Measurements from ENCODE around the gene ZFAND6.
"Not testable (repeated sequence)": the region's sequence is repeated elsewhere in the genome, so short reads cannot be mapped to it uniquely, and the experiment has no call there.

The ZFAND6 gene

DNA sequence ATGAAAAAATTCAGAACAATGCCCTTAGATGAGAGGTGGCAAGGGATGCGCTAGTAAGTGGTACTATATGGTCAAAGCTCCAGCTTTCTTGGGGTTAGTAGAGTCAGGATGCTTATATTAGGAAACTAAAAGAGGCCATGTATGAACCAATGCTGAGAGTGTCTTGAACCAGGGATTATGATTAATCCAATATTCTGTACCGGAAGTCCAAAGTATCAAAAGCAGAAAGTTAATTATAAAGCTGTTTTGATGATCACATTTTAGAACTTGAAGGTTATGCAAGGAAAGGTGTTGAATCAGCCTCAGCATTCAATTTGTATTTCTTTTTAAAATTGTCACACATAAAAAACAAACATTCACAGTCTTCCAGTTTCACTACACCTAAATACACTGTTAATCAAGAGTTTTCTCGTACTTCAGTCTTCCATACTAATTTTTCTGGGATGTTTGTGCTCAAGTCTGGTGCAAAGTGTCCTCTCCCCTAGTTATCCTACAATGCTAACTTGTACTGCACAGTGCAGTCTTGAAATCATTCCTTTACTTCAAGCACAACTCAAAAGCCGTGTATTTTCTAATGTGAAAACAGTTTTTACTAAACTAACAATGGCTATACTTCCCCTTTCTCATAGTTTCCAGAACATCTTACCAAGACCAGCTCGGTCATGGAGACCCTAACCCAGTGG is 82.6 kb downstream of the ZFAND6 start:
- no peak for DNase-seq (ENCODE audit: low read depth, low spot score)

DNA sequence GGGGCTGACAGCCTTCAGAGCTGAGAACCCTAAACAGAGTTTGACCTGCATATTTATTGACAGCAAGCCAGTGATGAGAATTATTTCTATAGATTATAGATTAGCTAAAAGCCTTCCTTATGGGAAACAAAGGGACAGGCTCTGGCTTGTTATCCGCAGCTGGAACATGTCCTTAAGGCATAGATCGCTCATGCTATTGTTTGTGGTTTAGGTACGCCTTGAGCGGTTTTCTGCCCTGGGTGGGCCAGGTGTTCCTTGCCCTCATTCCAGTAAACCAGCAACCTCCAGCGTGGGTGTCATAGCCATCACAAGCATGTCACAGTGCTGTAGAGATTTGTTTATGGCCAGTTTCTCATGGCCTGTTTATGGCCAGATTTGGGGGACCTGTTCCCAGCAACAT is 83.2 kb downstream of the ZFAND6 start:
- DNase-seq (ENCODE audit: low read depth, low spot score) = no peak

DNA sequence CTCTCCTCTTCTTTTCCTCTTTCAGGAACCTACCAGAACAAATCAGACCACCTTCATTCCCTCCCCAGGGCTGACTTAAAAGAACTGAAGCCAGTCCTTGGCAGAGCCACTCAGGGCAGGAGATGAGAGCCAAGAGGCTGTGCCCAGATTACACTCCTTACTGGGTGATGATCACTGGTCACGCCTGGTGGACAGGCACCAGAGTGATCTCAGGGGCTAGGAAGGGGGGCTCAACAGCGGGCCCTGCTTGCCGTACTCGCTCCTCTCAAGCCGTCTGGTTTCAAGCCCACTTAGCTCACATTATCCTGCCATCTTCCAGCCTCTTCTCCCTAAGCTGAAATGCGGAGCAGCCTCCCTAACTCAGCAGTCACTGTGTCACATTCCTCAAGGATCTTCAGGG is 91.7 kb downstream of the ZFAND6 start:
- no peak for DNase-seq (ENCODE audit: low read depth, low spot score)

DNA sequence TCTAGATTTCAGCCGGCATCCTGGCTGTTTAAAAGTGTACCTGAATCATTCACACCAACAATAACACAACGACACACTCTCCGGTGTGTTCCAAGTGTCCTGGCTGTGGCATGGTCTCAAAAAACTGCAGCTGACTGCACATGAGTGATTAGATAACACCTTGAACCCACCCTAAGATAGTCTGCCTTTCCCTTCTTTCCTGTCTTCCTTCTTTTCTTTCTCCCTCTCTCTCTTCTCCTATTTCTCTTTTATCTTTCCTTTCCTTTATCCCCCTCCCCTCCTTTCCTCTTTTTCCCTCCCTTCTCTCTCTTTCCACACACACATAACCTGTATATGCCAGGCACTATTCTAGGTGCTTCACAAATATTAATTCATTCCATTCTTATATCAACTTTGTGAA is 92.1 kb downstream of the ZFAND6 start:
- no peak for DNase-seq (ENCODE audit: low read depth, low spot score)

DNA sequence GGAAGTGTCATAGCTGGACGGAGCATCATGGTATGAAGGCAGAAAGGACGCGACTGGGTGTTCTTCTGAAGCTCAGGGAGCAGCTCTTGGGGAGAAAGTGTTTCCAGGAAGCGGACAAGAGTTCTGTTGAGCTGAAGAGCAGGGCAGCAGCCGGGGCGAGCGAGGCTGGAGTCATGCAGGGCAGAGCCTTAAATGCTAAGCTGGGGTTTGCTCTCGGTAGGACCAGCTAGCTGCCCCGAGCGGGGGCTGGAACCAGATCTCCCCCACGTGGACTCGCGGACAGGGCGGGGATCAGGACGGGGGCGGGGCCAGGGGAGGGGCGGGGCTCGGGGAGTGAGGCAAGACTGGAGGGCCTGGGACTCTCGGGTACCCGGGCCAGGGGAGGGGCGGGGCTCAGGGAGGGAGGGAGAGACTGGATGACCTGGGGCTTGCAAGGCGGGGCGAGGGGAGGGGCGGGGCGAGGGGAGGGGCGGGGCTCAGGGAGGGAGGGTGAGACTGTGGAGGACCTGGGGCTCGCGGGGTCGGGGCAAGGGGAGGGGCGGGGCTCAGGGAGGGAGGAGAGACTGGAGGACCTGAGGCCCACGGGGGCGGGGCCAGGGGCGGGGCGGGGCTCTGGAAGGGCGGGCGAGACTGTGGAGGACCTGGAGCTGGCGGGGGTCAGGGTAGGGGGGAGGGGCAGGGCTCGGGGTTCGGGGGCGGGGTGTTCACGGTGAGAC is 92.9 kb downstream of the ZFAND6 start:
- peak; percentile 50 for DNase-seq (ENCODE audit: low read depth, low spot score)

DNA sequence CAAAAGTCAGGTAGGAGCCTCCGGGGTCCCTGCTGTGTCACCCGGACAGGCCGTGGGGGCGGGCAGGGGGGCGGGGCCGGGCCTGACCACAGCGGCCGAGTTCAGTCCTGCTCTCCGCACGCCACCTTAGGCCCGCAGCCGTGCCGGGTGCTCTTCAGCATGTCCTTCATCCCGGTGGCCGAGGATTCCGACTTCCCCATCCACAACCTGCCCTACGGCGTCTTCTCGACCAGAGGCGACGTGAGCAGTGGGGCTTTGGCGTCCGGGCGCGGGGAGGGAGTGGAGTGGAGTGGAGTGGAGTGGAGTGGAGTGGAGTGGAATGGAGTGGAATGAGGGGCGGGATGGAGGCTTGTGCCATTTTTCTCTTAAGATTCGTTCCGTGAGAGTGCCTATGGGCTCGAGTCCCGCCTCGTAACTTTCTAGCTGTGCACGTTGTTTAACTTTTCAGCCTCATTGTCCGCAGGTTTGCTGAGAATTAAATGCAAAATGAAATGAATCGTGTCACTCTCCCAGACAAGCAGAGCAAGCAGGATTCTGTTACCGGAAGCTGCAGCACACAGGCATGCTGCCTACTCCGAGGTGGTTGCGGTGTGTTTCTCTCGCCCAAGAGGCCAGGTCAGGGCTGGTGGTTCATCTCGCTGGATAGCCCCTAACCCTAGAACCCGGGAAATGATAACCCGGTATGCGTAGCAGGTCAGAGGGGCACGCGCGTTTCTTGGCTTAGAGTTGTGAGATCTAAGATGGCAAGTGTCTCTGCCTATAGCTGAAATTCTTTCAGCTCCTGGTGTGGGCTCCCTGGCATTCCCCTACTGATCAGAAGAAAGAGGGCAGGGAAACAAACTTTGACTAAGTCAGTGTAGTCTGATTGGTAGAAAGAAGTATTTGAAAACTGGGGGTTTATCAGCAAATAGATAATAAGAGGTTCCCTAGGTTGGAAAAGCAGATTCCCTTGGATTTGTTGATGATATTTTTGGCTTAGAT is 93.7 kb downstream of the ZFAND6 start, which contains the start of gene FAH:
FAH (plus strand) TSS at position 104 of the 981 bp plus-strand sequence; CDS start at position 160, 56 bp downstream.
- DNase-seq (ENCODE audit: low read depth, low spot score) = peak; percentile 20

DNA sequence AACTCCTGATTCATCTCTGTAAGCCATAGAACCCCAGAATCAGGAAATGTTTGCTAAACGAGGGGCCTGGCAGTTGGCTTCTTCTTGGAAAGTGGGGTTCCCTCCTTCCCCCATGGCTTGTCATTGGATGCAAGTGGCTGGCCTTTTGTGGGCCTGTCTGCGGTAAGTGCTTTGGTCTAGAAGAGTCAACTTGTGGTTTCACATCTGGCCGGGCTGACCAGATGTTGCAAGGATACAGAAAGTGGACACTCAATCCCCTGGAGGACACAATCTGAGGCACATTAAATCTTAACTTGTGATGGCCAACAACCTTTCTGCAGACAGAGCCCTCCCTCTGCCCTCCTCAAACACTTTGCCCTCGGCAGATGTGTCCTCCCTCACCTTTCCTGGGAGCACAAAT is 94.4 kb downstream of the ZFAND6 start:
- DNase-seq (ENCODE audit: low read depth, low spot score) = no peak

DNA sequence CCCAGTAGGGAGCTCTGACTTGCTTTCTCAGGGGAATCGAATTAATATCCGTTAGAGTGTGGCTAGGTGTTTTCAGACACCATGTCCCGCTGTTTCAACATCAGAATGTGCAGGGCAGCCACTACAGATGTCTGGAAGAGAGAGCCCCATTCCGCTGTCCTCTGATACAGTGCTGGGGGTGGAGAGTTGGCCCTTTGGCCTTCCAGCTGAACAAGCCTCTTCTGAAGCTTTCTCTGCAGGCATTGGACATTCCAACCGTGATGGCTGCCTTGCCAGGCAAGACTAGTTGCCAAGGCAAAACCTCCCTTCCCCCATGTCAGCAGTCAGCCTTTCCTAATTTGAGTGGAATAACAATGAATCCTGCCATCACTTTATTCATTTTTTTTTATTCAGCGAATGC is 94.9 kb downstream of the ZFAND6 start:
- no peak for DNase-seq (ENCODE audit: low read depth, low spot score)

DNA sequence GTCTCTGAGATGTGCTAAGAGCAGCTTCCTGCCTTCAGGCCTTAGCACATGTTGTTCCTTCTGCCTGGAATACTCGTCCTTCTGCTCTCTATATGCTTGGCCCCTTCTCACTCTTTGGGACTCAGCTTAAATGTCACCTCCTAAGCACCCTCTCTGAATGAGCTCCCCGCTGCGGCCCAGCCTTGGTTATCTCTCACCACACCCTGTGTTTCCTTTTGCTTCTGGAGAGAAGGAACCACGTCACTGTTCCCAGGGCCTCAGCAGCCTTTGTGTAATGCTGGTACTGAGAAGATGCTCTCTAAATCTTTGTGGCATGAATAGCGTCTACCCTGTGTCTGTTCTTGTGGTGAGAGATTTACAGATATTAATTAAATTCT is 95.5 kb downstream of the ZFAND6 start:
- no peak for DNase-seq (ENCODE audit: low read depth, low spot score)

DNA sequence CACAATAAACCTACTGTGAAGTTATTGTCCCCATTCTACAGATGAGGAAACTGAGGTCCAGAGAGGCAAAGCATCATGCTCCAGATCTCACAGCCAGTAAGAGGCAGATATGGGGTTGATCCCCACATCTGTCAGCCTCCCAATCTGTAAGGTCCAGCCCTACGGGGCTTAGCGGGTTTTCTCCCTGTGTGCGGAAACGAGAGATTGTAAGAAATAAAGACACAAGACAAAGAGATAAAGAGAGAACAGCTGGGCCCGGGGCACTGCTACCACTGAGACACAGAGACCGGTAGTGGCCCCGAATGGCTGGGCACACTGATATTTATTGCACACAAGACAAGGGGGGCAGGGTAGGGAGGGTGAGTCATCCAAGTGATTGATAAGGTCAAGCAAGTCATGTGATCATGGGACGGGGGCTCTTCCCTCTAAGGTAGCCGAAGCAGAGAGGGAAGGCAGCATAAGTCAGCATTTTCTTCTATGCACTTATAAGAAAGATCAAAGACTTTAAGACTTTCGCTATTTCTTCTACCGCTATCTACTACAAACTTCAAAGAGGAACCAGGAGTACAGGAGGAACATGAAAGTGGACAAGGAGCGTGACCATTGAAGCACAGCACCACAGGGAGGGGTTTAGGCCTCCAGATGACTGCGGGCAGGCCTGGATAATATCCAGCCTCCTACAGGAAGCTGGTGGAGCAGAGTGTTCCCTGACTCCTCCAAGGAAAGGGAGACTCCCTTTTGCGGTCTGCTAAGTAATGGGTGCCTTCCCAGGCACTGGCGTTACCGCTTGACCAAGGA is 96.1 kb downstream of the ZFAND6 start:
- not testable (repeated sequence) for DNase-seq (ENCODE audit: low read depth, low spot score)

DNA sequence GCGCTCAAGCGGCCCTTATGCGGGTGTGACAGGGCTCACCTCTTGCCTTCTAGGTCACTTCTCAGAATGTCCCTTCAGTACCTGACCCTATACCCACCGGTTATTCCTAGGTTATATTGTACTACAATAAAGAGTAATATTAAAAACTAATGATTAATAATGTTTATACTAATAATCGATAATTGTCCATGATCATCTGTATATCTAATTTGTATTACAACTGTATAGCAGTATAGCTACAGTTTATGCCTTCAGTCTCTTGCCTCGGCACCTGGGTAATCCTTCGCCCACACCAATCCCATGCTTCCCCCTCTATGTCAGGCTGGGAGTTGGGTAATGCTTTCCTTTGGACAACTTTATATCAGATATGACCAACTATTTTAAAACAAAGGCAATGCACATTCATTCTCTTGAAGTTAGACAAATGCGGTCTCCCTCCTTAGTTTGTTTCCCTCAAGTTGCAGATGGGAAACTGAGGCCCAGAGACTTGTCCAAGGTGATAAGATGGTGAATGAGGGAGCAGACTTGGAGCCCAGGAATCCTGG is 96.8 kb downstream of the ZFAND6 start:
- DNase-seq (ENCODE audit: low read depth, low spot score) = no peak

DNA sequence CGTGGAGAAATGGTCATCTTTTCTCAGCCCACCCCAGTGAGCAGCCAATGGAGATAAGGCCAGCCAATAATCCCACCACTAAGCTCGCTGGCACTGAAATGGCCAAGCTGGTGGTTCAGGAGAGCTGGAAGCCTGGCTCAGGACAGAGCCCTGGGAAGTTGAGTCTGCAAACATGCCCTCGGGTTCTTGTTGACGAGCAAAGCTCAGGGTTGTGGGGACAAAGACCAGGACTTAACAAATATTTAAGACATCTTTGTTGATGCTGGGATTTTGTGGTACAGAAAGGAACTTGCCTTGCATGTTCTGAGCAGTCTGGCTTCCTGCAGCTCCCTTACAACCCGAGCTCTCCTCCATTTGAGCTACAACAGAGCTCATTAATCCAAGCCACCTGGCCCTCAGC is 97.7 kb downstream of the ZFAND6 start:
- DNase-seq (ENCODE audit: low read depth, low spot score) = no peak

DNA sequence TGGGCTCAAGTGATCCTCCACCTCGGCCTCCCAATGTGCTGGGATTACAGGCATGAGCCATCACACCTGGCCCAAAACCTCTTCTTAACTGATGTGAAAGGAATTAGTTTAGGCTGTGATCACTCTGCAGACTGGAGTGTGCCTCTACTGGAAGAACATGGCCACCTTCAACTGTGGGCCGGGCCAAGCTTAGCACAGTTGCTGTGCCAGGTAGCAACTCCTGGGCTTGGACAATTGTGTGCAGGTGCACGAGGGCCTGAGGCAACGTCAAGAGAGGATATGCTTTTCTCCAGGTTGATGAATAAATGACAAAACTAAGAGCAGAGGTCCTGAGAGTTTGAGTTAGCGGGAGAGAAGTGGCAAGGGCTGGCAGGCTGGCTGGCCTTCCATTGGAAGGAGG is 99.8 kb downstream of the ZFAND6 start:
- no peak for DNase-seq (ENCODE audit: low read depth, low spot score)

DNA sequence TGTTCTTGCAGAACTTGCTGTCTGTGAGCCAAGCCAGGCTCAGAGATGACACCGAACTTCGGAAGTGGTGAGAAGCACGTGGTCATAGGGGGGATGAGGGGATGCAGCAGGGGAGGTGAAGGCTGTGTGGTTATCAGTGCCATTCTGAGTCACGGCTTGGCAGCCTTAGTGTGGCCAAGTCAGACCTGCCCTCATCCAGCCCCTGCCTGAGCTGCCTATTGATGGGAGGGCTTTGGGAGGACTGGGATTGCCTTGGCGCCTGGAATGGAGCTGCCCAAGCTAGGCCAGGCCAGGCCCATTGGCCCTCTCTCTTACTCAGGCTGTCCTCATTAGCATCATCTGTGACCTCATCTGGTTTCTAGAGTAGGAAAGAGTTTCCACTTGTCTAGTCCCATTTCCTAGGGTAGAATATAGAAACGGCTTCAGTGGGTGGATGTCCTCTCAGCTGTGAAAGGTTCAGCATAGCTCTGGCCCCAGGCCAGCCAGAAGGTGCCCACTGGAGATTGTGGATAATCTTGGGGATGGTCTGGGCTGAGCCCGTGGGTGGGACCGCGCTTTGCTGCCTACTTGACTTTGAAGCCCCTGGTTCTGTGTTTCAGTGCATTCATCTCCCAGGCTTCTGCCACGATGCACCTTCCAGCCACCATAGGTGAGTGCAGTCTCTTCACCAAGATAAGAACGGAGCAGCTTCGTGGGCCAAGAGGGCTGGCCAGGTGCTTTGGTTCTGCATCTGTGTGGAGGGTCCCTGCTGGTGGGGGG is 100.5 kb downstream of the ZFAND6 start:
- no peak for DNase-seq (ENCODE audit: low read depth, low spot score)

DNA sequence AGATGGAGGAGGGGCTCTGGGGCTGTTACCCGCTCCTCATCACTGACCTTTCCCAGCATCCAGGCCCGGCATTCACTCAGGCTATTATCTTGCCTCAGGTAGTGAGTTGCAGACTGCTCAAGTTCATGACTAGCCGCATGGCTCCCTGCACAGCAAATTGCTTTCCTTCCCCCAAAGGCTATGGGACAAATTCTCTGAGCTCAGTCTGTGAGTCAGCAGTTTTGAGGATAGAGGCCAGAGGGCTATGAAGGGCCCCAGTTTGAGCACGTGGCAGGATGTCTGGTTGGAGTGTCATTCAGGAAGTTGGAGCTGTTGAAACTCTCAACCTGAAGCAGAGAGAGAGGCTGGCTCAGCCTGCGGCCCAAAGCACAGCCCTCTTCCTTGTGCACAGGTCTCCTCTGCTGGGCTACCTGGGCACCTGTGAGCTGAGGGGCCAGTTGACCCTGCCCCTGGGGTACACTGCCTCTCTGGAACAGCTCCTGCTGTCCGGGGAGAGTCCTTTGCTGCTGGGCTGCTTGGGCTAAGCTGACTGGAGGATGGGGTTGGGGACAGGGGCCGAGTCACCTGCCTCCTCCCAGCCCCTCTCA is 101.2 kb downstream of the ZFAND6 start:
- no peak for DNase-seq (ENCODE audit: low read depth, low spot score)

DNA sequence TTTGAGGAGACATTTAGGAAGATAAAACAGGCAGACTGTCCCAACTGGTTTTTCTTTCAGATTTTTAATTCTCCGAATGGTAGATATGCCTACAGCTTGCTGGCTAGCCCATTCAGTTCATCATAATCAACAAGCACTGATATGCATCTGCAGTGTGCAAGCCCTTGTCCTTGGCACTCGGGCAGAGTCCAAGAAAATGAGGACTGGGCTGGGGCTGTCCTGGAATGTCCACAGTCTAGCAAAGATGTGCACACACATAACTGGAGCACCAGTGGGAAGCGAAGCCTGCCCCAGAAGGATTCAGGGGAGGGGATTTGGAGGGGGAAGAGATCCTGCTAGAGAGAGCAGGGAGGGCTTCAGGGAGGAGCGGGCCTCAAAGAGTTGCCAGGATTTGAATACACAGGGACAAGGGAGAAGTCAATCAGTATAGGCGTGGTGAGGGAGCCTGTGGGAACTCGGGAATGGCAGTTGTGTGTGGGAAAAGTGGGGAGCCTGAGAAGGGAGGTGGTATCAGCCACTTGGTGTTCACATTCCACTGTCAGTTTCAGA is 102.1 kb downstream of the ZFAND6 start:
- DNase-seq (ENCODE audit: low read depth, low spot score) = no peak

DNA sequence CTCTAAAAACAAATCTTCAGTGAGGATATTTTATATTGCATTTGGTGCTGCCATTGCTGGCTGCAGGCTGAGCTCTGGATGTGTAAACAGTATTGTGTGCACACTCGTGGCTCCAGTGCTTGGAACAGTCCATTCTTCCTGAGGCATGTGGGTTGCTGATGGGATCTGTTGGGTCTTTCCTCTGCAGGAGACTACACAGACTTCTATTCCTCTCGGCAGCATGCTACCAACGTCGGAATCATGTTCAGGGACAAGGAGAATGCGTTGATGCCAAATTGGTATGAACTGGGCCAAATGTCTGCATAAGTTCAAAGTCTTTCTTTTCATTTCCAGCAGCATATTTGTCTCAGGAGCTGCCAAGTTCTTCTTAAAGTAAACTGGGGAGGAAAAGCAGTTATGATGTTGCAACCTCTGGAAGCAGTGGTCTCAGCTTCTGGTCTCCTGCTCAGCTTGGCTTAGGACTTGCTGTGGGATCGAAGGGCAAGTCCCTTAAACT is 102.6 kb downstream of the ZFAND6 start:
- DNase-seq (ENCODE audit: low read depth, low spot score) = no peak

DNA sequence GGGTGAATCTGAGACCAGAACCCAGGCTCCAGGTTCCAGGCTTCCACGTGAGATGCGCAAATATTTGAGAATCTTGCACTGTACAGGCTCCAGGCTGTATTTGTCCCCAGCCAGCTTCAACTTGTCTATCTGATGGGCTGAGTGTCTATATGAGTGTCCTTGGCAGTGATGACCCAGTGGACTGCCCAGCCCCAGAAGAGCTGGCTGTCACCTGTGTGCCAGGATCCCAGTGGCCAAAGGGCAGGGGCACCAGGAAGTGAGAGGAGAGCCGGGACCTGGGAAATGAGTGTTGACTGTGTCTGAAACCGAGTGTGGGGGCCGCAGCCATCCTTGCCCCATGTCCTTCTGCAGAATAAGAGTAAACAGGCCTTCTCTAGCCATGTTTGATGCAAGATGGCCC is 103.7 kb downstream of the ZFAND6 start:
- no peak for DNase-seq (ENCODE audit: low read depth, low spot score)

DNA sequence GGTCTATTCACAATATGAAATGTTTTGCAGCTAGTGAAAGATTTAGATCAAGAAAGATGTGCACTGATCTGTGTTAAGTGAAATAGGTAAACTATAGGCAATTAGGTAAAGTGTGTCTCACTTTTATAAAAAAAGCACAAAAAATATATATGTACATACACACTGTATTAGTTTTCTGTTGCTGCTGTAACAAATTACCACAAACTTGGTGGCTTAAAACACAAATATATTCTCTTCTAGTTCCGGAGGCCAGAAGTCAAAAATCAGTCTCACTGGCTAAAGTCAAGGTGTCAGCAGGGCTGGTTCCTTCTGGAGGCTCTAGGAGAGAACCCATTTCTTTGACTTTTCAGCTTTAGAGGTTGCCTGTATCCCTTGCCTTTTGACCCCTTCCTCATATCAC is 104.4 kb downstream of the ZFAND6 start:
- no peak for DNase-seq (ENCODE audit: low read depth, low spot score)

Measured in brain pericyte (primary cell).